HG03280 (cell line): ENCODE measurements around the gene ZFPM1.

ENCODE experiments used
- ATAC-seq: cut with Tn5 transposase; IDR thresholded peaks from one replicate; pipeline ENCODE4 v1.9.1; 2021; ENCODE audit warnings: mild to moderate bottlenecking, moderate library complexity; ENCODE audit not compliant: unreplicated experiment

The ZFPM1 gene

GRCh38 chr16:88524973-88525662 is 72.0 kb downstream of the ZFPM1 start:
- no peak for ATAC-seq

- no peak for ATAC-seq
Observed at GRCh38 chr16:88525663-88525990, 72.5 kb downstream of the ZFPM1 start.

GRCh38 chr16:88526008-88526905 is 73.2 kb downstream of the ZFPM1 start:
- no peak for ATAC-seq

GRCh38 chr16:88526906-88527185 is 73.8 kb downstream of the ZFPM1 start:
- no peak for ATAC-seq

- no peak for ATAC-seq
Observed at GRCh38 chr16:88527186-88527936, 74.3 kb downstream of the ZFPM1 start.

GRCh38 chr16:88527937-88528743 is 75.1 kb downstream of the ZFPM1 start:
- ATAC-seq, result no peak

- no peak for ATAC-seq
Observed at GRCh38 chr16:88528902-88529318, 75.8 kb downstream of the ZFPM1 start.

- ATAC-seq, result no peak
Observed at GRCh38 chr16:88529596-88529995, 76.5 kb downstream of the ZFPM1 start.

- no peak for ATAC-seq
Observed at GRCh38 chr16:88530051-88530857, 77.2 kb downstream of the ZFPM1 start.

- no peak for ATAC-seq
Observed at GRCh38 chr16:88530858-88531203, 77.8 kb downstream of the ZFPM1 start.

- no peak for ATAC-seq
Observed at GRCh38 chr16:88531346-88531745, 78.3 kb downstream of the ZFPM1 start.

- ATAC-seq, result no peak
Observed at GRCh38 chr16:88531931-88532433, 78.9 kb downstream of the ZFPM1 start.

GRCh38 chr16:88532434-88533241 is 79.6 kb downstream of the ZFPM1 start:
- ATAC-seq, result no peak

- ATAC-seq, result no peak
Observed at GRCh38 chr16:88533381-88533917, 80.4 kb downstream of the ZFPM1 start.

GRCh38 chr16:88533932-88534637 is 81.0 kb downstream of the ZFPM1 start:
- ATAC-seq, result peak; percentile 64

- ATAC-seq, result peak; percentile 17
Observed at GRCh38 chr16:88534638-88535190, 81.6 kb downstream of the ZFPM1 start.

GRCh38 chr16:88535191-88535856 is 82.2 kb downstream of the ZFPM1 start:
- no peak for ATAC-seq

GRCh38 chr16:88535857-88536222 is 82.8 kb downstream of the ZFPM1 start:
- no peak for ATAC-seq
